Spleen (tissue), 11 donors: Measurements from ENCODE around the gene COMMD4. TPM values are rescaled to one million over a fixed set of nuclear protein-coding genes. Genes with fewer than 3 reads are reported as not detected.

ENCODE experiments used
- DNase-seq: peaks from one replicate; pipeline ENCODE4 v3.0.0-alpha.2; 2020
- H3K27ac ChIP-seq, 8 donors: fragments of 200-600 bp; sonication (generic) in 7 of 8; 1 replicate in 4 of 8; 2 replicates in 4 of 8; pipeline versions ENCODE4 v1.5.0 to v1.8.0; 2016 to 2021; ENCODE audit warnings: inconsistent platforms in 4 of 8, mild to moderate bottlenecking in 4 of 8, moderate library complexity in 1 of 8
- H3K27me3 ChIP-seq, 7 donors: fragments of 200-600 bp; sonication (generic) in 6 of 7; replicated peaks in 1 of 7; 1 replicate in 4 of 7; 2 replicates in 3 of 7; pipeline versions ENCODE4 v1.5.0 to v1.8.0; 2016 to 2021; ENCODE audit warnings: inconsistent platforms in 3 of 7, mild to moderate bottlenecking in 1 of 7
- H3K36me3 ChIP-seq, 6 donors: fragments of 200-600 bp; sonication (generic) in 5 of 6; 1 replicate in 4 of 6; 2 replicates in 2 of 6; pipeline versions ENCODE4 v1.5.0 to v1.8.0; 2016 to 2021; ENCODE audit warnings: inconsistent platforms in 2 of 6
- H3K4me1 ChIP-seq, 6 donors: fragments of 200-600 bp; sonication (generic) in 5 of 6; 1 replicate in 3 of 6; 2 replicates in 3 of 6; pipeline versions ENCODE4 v1.5.0 to v1.8.0; 2016 to 2021; ENCODE audit warnings: inconsistent platforms in 3 of 6
- H3K4me3 ChIP-seq, 8 donors: fragments of 200-600 bp; sonication (generic) in 7 of 8; 1 replicate in 4 of 8; 2 replicates in 4 of 8; pipeline versions ENCODE4 v1.5.0 to v1.8.0; 2016 to 2021; ENCODE audit warnings: inconsistent platforms in 4 of 8, mild to moderate bottlenecking in 4 of 8, moderate library complexity in 2 of 8
- H3K9me3 ChIP-seq, 8 donors: fragments of 200-600 bp; sonication (generic) in 7 of 8; 1 replicate in 4 of 8; 2 replicates in 4 of 8; pipeline versions ENCODE4 v1.5.0 to v1.8.0; 2016 to 2021; ENCODE audit warnings: inconsistent platforms in 4 of 8
- POLR2A ChIP-seq, 3 donors: fragments of 450-650 bp; IDR thresholded peaks; one replicate each; pipeline ENCODE4 v1.5.1; 2017; ENCODE audit warnings: antibody characterized with exemption in 3 of 3, mild to moderate bottlenecking in 1 of 3
- POLR2AphosphoS5 ChIP-seq, 3 donors: sonication (generic); formaldehyde crosslinking; IDR thresholded peaks; one replicate each; pipeline ENCODE4 v1.5.1; 2017; ENCODE audit warnings: antibody characterized with exemption in 3 of 3
- WGBS, 5 donors: extraction: QIAGEN DNeasy Blood & Tissue Kit in 3 of 5; methylation state at CpG; one replicate each; pipeline versions ENCODE4 v1.1.5 to v1.1.7; 2013 to 2018; 5-methylcytosine and 5-hydroxymethylcytosine counted together
- intact Hi-C: fragments of 100-400 bp; cut with DNase I; formaldehyde crosslinking; loops from one replicate; pipeline ENCODE4 v1.15.0; 2023; ENCODE audit warnings: low total_unique reads
- polyA plus RNA-seq, 3 donors: library from polyadenylated mRNA; stranded (reverse); fragments of 200-250 nt; gene quantifications; one replicate each; pipeline ENCODE4 v1.2.1, GENCODE V29; 2013
- total RNA-seq, 7 donors: library from RNA; depleted of rRNA in 3 of 7; stranded (reverse); fragments of >200 nt in 3 of 7; fragmentation: NEBNext Ultra II Directional in 4 of 7; extraction: Animal tissue kit (Norgen Biotek cat#: 25700) in 4 of 7; gene quantifications; one replicate each; pipeline versions ENCODE4 v1.1.0 to v1.2.1, GENCODE V29; 2016 to 2021
- TF ChIP-seq, protein P1 (sequence below), 11 experiments: fragments of 200-600 bp in 7 of 11; fragments of 450-650 bp in 4 of 11; sonication (generic) in 4 of 11; IDR thresholded peaks in 8 of 11; conservative IDR thresholded peaks in 3 of 11; 1 replicate in 7 of 11; 2 replicates in 4 of 11; pipeline versions ENCODE4 v1.4.0 to v1.8.0; 2016 to 2021; ENCODE audit warnings: antibody characterized with exemption in 11 of 11, inconsistent platforms in 4 of 11, mild to moderate bottlenecking in 1 of 11
- donor health status: healthy with polysubstance abuse.
- donor health status: DM: no; HTN: no; CAD: no; lungs with moderate emphysema.
- donor health status: DM: no; HTN: no; CAD: no.
- donor health status: Bipolar disorder and iron deficiency.
- donor health status: healthy.
- donor health status: DM: no; HTN: no; CAD: no.
- donor health status: DM: yes; HTN: yes; CAD: no.

The COMMD4 gene
- total and polyA plus RNA-seq, 10 donors: 47.0 to 116 (median 70.3) TPM

DNA sequence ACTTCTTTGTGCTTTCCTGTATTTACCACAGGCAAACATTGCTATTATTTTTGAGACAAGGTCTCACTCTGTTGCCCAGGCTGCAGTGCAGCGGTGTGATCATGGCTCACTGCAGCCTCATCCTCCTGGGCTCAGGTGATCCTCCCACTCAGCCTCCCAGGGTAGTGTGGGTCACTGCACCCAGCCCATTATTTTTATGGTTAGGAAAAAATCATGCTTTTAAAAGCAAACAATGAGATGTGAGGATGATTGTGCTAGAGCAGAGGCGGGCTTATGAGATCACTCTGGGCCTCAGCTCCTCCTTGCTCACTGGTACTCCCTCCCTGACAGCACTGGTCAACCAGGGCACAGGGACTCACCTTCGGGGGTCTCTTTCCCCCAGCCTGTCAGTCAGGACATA is 30.3 kb downstream of the COMMD4 start:
- DNase-seq: no peak
- Histone ChIP-seq H3K4me1 (peaks cover 16 to 39% (median 24%) of the 10 kb centered on the region in 6 donors), H3K4me3 (no peak overlapping the region), H3K27ac (no peak overlapping the region), H3K9me3 (no peaks in the 10 kb centered on the region), H3K27me3 (no peaks in the 10 kb centered on the region), H3K36me3 (peaks cover 0 to 77% (median 57%) of the 10 kb centered on the region in 6 donors)
- 88 to 96% (median 92%) methylated on average over 3 of the region's 3 CpGs for WGBS, 5 donors
- intact Hi-C loops: no loop called here
- TF ChIP-seq, protein P1, sequence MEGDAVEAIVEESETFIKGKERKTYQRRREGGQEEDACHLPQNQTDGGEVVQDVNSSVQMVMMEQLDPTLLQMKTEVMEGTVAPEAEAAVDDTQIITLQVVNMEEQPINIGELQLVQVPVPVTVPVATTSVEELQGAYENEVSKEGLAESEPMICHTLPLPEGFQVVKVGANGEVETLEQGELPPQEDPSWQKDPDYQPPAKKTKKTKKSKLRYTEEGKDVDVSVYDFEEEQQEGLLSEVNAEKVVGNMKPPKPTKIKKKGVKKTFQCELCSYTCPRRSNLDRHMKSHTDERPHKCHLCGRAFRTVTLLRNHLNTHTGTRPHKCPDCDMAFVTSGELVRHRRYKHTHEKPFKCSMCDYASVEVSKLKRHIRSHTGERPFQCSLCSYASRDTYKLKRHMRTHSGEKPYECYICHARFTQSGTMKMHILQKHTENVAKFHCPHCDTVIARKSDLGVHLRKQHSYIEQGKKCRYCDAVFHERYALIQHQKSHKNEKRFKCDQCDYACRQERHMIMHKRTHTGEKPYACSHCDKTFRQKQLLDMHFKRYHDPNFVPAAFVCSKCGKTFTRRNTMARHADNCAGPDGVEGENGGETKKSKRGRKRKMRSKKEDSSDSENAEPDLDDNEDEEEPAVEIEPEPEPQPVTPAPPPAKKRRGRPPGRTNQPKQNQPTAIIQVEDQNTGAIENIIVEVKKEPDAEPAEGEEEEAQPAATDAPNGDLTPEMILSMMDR (IDR thresholded peaks at IDR 0.05 in 8 of 11, conservative IDR thresholded peaks at IDR 0.05 in 3 of 11): no peak
- TF ChIP-seq POLR2A (IDR thresholded peaks at IDR 0.05) (no peak), POLR2AphosphoS5 (IDR thresholded peaks at IDR 0.05) (no peak)

DNA sequence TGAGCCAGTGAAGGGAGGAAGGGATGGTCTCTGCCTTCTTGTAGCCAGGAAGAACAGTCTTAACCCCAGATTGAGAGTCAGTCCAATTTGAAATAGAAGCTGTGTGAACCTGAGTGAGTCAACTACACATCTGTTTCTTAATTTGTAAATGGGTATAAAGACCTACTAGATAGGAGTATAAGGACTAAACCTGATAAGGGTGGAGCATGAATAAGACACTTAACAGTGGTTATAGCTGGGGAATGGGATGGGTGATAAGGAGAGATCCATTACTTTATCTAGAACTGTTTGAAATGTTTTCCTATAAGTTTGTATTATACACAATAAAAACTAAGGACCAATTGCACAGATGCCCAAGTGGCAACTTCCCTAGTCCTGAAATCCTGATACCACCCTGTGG is 31.1 kb downstream of the COMMD4 start:
- Histone ChIP-seq H3K4me3 (peak overlapping the region in 2 of 8 donors; percentile 96 to 97), H3K27me3 (no peaks in the 10 kb centered on the region), H3K36me3 (peaks cover 0 to 77% (median 57%) of the 10 kb centered on the region in 6 donors), H3K27ac (peak overlapping the region in 5 of 8 donors; percentile 97 to 100 (median 99)), H3K4me1 (peaks cover 16 to 39% (median 24%) of the 10 kb centered on the region in 6 donors), H3K9me3 (no peaks in the 10 kb centered on the region)
- TF ChIP-seq, protein P1 (IDR thresholded peaks at IDR 0.05 in 8 of 11, conservative IDR thresholded peaks at IDR 0.05 in 3 of 11): no peak
- TF ChIP-seq POLR2AphosphoS5 (IDR thresholded peaks at IDR 0.05): no peak
- TF ChIP-seq POLR2A (IDR thresholded peaks at IDR 0.05): no peak
- no peak for DNase-seq
- intact Hi-C loops: no loop called here

- TF ChIP-seq POLR2AphosphoS5 (IDR thresholded peaks at IDR 0.05): no peak
- TF ChIP-seq, protein P1 (IDR thresholded peaks at IDR 0.05 in 8 of 11, conservative IDR thresholded peaks at IDR 0.05 in 3 of 11): no peak
- no peak for TF ChIP-seq POLR2A (IDR thresholded peaks at IDR 0.05)
- intact Hi-C loops: no loop called here
Measured at GRCh38 chr15:75367406-75367912, 31.6 kb downstream of the COMMD4 start.

DNA sequence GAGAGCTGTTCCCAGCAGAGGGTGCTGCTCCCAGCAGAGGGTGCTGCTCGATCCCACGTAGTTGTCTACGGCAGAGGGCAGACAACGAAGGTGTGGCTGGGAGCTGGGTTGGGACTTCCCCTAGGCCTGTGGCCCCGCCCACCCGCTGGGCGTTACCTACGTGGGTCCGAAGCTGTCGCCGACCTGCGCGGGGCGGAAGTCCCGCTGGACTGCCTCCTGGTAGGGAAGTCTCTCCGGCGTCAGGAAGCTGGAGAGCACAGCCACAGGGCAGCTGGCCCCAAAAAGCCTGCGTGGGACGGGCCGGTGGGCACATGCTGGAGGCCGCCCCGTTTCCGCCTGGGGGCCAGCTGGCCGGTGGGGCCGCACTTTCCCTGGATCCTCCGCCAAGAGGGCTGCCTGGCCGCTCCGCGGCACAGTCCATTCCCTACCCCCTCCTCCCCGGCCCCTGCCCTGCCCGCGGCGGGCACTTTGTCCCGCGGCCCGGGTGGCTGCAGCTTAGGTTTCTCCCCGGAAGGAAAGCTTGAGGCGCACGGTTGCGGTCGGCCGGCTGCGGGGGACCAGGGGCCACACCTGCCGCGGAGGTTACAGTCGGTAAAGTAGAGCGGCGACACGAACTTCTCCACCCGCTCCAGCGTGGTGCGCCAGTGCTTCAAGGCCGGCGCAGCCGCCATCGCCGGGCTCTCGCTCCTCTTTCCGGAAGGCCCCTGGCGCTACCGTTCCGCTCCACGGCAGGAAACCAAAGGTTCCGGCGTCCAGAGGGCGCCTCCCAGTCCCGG is 32.2 kb downstream of the COMMD4 start, which contains the start of gene MAN2C1:
Gene MAN2C1 (minus strand): TSS at position 695 of the 776 bp plus-strand sequence. CDS start 24 bp downstream, at position 671.
- Histone ChIP-seq H3K4me1 (peaks cover 16 to 39% (median 24%) of the 10 kb centered on the region in 6 donors), H3K27me3 (no peaks in the 10 kb centered on the region), H3K4me3 (peak within 1 kb of the TSS; percentile 77 to 98 (median 94)), H3K36me3 (peaks cover 0 to 77% (median 57%) of the 10 kb centered on the region in 6 donors), H3K9me3 (no peaks in the 10 kb centered on the region), H3K27ac (peak within 1 kb of the TSS; percentile 95 to 100 (median 98))
- 0 to 1% (median 0%) methylated on average over 14 to 67 of the region's 67 CpGs for whole genome bisulfite sequencing, 5 donors
- TF ChIP-seq POLR2A (IDR thresholded peaks at IDR 0.05) (peak in 2 of 3 donors; percentile 70 to 71), POLR2AphosphoS5 (IDR thresholded peaks at IDR 0.05) (peak; percentile 97 to 98 (median 97))
- TF ChIP-seq, protein P1 (IDR thresholded peaks at IDR 0.05 in 8 of 11, conservative IDR thresholded peaks at IDR 0.05 in 3 of 11): peak; percentile 56 to 84 (median 72)
- DNase-seq: peak; percentile 99
- intact Hi-C loops: no loop called here

More at GRCh38 chr15:75367406-75367912, 31.6 kb downstream of the COMMD4 start:
- no peaks in the 10 kb centered on the region for H3K9me3 ChIP-seq
- H3K27me3 ChIP-seq: no peaks in the 10 kb centered on the region
- WGBS, 5 donors: 46 to 54% (median 50%) methylated on average over 7 of the region's 7 CpGs
- peak overlapping the region; percentile 95 to 100 (median 98) for H3K27ac ChIP-seq
- H3K4me3 ChIP-seq: peak overlapping the region; percentile 77 to 98 (median 94)
- DNase-seq: no peak
- peaks cover 0 to 77% (median 56%) of the 10 kb centered on the region in 6 donors for H3K36me3 ChIP-seq
- H3K4me1 ChIP-seq: peaks cover 16 to 39% (median 24%) of the 10 kb centered on the region in 6 donors
